HCT116 (cell line): ENCODE data around the gene GABPB1. TPM values are rescaled to one million over a fixed set of nuclear protein-coding genes. Genes with fewer than 3 reads are reported as not detected.

Source experiments
- ATAC-seq: fragments of 200-7000 bp; cut with Tn5 transposase; 2 replicates; pipeline ENCODE4 v1.9.1; 2020; ENCODE audit warnings: mild to moderate bottlenecking, moderate library complexity
- BruUV-seq: library from RNA; stranded (reverse); fragments of 400-500 nt; replicated peaks from 2 replicates; lab custom pipeline; 2021; lab: Mats Ljungman, UMichigan
- CTCF ChIA-PET: fragments of 300-600 bp; sonication (Branson Sonifier 250); formaldehyde crosslinking; loops from one replicate; lab custom pipeline; 2021; ENCODE audit warnings: antibody characterized with exemption; lab: Charles Lee
- POLR2A ChIA-PET: fragments of 300-600, 350-600 bp; sonication (Branson Sonifier 250); formaldehyde crosslinking; loops from one replicate; lab custom pipeline; 2021; ENCODE audit warnings: antibody characterized with exemption; lab: Charles Lee
- RAD21 ChIA-PET, 2 experiments: fragments of 300-600 bp; sonication (Branson Sonifier 250); formaldehyde crosslinking; loops; one replicate each; lab custom pipeline; 2023; ENCODE audit warnings: low total read pairs in 2 of 2; ENCODE audit not compliant: uncharacterized antibody in 2 of 2, unreplicated experiment in 2 of 2, low non-redundant PET in 1 of 2; lab: Charles Lee
- DNase-seq: peaks from one replicate; pipeline ENCODE4 v3.0.0-alpha.2; 2010; ENCODE audit warnings: low read depth, low spot score
- H2AFZ ChIP-seq: fragments of 200-600 bp; shearing (Covaris generic), sonication (generic); 2 replicates; pipeline ENCODE4 v1.6.1; 2017; ENCODE audit warnings: low read depth, mixed run types, mixed read lengths, antibody characterized with exemption, low read length; ENCODE audit not compliant: poor library complexity, severe bottlenecking
- H3K27ac ChIP-seq: 2 replicates; pipeline ENCODE4 v1.5.1; 2012; ENCODE audit warnings: low read depth, low read length
- H3K27me3 ChIP-seq: fragments of 200-600 bp; sonication (generic); 2 replicates; pipeline ENCODE4 v1.6.1; 2016; ENCODE audit warnings: mixed run types, low read length, mixed read lengths; ENCODE audit not compliant: insufficient read depth
- H3K36me3 ChIP-seq, 2 experiments: fragments of 200-500 bp in 1 of 2; fragments of 200-600 bp in 1 of 2; sonication (Bioruptor generic) in 1 of 2; sonication (generic) in 1 of 2; 2 replicates each; pipeline versions ENCODE4 v1.5.1 to v1.6.1; 2014 to 2016; ENCODE audit warnings: low read length in 2 of 2, inconsistent platforms in 1 of 2, mixed read lengths in 1 of 2, mixed run types in 1 of 2; ENCODE audit not compliant: insufficient read depth in 2 of 2, control insufficient read depth in 1 of 2
- H3K4me1 ChIP-seq, 2 experiments: fragments of 200-600 bp in 1 of 2; sonication (generic) in 1 of 2; 2 replicates each; pipeline versions ENCODE4 v1.5.1 to v1.6.1; 2012 to 2017; ENCODE audit warnings: low read length in 2 of 2, inconsistent platforms in 1 of 2, mild to moderate bottlenecking in 1 of 2, mixed read lengths in 1 of 2, mixed run types in 1 of 2, moderate library complexity in 1 of 2; ENCODE audit not compliant: insufficient read depth in 2 of 2, control insufficient read depth in 1 of 2
- H3K4me2 ChIP-seq: fragments of 200-600 bp; sonication (generic); 2 replicates; pipeline ENCODE4 v1.6.1; 2017; ENCODE audit warnings: mixed run types, low read length, mixed read lengths
- H3K4me3 ChIP-seq, 2 experiments: fragments of 200-600 bp in 1 of 2; sonication (generic) in 1 of 2; replicated peaks in 1 of 2; 2 replicates each; pipeline ENCODE4 v1.5.1; 2011 to 2016; ENCODE audit warnings: low read length in 2 of 2, control low read depth in 1 of 2, low read depth in 1 of 2, mild to moderate bottlenecking in 1 of 2, mixed read lengths in 1 of 2, mixed run types in 1 of 2
- H3K79me2 ChIP-seq: fragments of 200-600 bp; sonication (generic); 2 replicates; pipeline ENCODE4 v1.6.1; 2017; ENCODE audit warnings: mild to moderate bottlenecking, mixed run types, low read length, moderate library complexity, mixed read lengths; ENCODE audit not compliant: insufficient read depth
- H3K9ac ChIP-seq: fragments of 200-600 bp; sonication (generic); 2 replicates; pipeline ENCODE4 v1.6.1; 2016; ENCODE audit warnings: low read length, mixed read lengths
- H3K9me2 ChIP-seq: fragments of 200-600 bp; sonication (generic), shearing (Covaris generic); 2 replicates; pipeline ENCODE4 v1.6.1; 2017; ENCODE audit warnings: mixed run types, mild to moderate bottlenecking, moderate library complexity; ENCODE audit not compliant: insufficient read depth
- H3K9me3 ChIP-seq, 2 experiments: fragments of 200-500 bp in 1 of 2; fragments of 200-600 bp in 1 of 2; sonication (Bioruptor generic) in 1 of 2; sonication (generic) in 1 of 2; 2 replicates each; pipeline ENCODE4 v1.6.1; 2014 to 2017; ENCODE audit warnings: low read length in 2 of 2, mixed read lengths in 2 of 2, inconsistent platforms in 1 of 2, low read depth in 1 of 2, mild to moderate bottlenecking in 1 of 2, mixed run types in 1 of 2, moderate library complexity in 1 of 2; ENCODE audit not compliant: control insufficient read depth in 1 of 2, insufficient read depth in 1 of 2
- H4K20me1 ChIP-seq: fragments of 200-600 bp; sonication (generic), shearing (Covaris generic); 2 replicates; pipeline ENCODE4 v1.6.1; 2017; ENCODE audit warnings: mixed run types, mild to moderate bottlenecking, moderate library complexity; ENCODE audit not compliant: insufficient read depth
- CBX3 ChIP-seq: IDR thresholded peaks from 2 replicates; pipeline ENCODE4 v1.6.1; 2012; ENCODE audit warnings: low read depth
- ELF1 ChIP-seq: IDR thresholded peaks from 2 replicates; pipeline ENCODE4 v1.6.1; 2012; ENCODE audit warnings: low read depth, borderline replicate concordance
- EZH2 ChIP-seq: fragments of 200-600 bp; sonication (generic); IDR thresholded peaks from 2 replicates; pipeline ENCODE4 v1.6.1; 2017; ENCODE audit warnings: antibody characterized with exemption, mixed run types
- EZH2phosphoT487 ChIP-seq: fragments of 200-600 bp; IDR thresholded peaks from 2 replicates; pipeline ENCODE4 v1.6.1; 2018; ENCODE audit warnings: antibody characterized with exemption, borderline replicate concordance
- POLR2A ChIP-seq: IDR thresholded peaks from 2 replicates; pipeline ENCODE4 v1.7.0; 2011; ENCODE audit warnings: borderline replicate concordance; ENCODE audit not compliant: insufficient read depth, insufficient read length; ENCODE audit errors: extremely low read depth
- POLR2AphosphoS5 ChIP-seq: IDR thresholded peaks from 2 replicates; pipeline ENCODE4 v1.6.1; 2011; ENCODE audit warnings: mild to moderate bottlenecking, low read depth, low read length, moderate library complexity
- RAD21 ChIP-seq: IDR thresholded peaks from 2 replicates; pipeline ENCODE4 v1.6.1; 2012; ENCODE audit warnings: low read depth, mild to moderate bottlenecking
- SIN3A ChIP-seq: IDR thresholded peaks from 2 replicates; pipeline ENCODE4 v1.6.1; 2012; ENCODE audit warnings: low read depth
- SRF ChIP-seq: IDR thresholded peaks from 2 replicates; pipeline ENCODE4 v1.6.1; 2012; ENCODE audit warnings: low read depth
- TCF7L2 ChIP-seq: IDR thresholded peaks from 2 replicates; pipeline ENCODE4 v1.7.0; 2011; ENCODE audit warnings: borderline replicate concordance, inconsistent platforms; ENCODE audit not compliant: insufficient read depth, insufficient read length; ENCODE audit errors: extremely low read depth
- ZNF274 ChIP-seq: fragments of 200-500 bp; sonication (Bioruptor generic); IDR thresholded peaks from 2 replicates; pipeline ENCODE4 v1.6.1; 2014; ENCODE audit warnings: mild to moderate bottlenecking, low read depth, low read length, inconsistent platforms
- intact Hi-C: fragments of 100-400 bp; cut with micrococcal nuclease; formaldehyde crosslinking; loops from 2 replicates; pipeline ENCODE4 v1.10.0; 2022
- total RNA-seq: library from RNA; stranded (reverse); gene quantifications from one replicate; pipeline ENCODE4 v1.2.1, GENCODE V29; 2021; ENCODE audit not compliant: unreplicated experiment
- TF ChIP-seq, protein P1 (sequence below): IDR thresholded peaks from 2 replicates; pipeline ENCODE4 v1.6.1; 2012

GABPB1 gene
- total RNA-seq, 1 experiment from 2014 or later: 20.1 TPM

DNA sequence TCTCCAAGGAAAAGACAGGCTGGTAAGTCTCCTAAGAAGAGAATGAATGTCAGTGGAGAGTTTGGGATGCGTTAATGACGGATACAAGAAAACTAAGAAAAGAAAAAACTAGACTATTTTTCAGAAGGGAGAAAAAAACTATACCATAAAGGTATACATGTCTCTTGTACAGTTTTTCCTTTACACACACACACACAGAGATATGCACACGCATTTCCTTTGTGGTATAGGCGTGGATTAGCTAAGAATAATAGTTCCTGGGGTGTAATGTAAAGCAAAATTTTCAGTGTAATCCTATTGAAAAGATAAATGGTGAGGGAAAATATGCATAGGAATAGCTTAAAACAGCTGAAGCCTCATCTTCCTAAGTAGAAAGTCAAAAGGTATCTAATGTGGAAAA is 36.3 kb downstream of the GABPB1 start:
- Histone ChIP-seq H3K36me3 (no peaks in the 10 kb centered on the region), H2AFZ (no peak overlapping the region), H3K9me3 (no peaks in the 10 kb centered on the region), H3K9ac (no peak overlapping the region), H3K4me1 (no peaks in the 10 kb centered on the region; a peak in 1 of 4 replicates), H3K27ac (no peak overlapping the region), H3K4me3 (no peak overlapping the region), H3K79me2 (peaks cover 17% of the 10 kb centered on the region), H3K9me2 (no peaks in the 10 kb centered on the region), H3K27me3 (no peaks in the 10 kb centered on the region), H3K4me2 (no peak overlapping the region), H4K20me1 (0 out of 2 replicates have a peak, but pooled peaks cover 5% of the 10 kb centered on the region)
- ChIA-PET CTCF (interaction anchor here (1.2 kb wide), 1 partner anchor 171 kb away, joined by 4 read pairs; no protein-coding TSS in a partner anchor), POLR2A (interaction anchor here (0.6 to 0.8 kb wide), 2 partner anchors 36 to 152 kb away, joined by 3 read pairs; partner anchors contain the start of gene GABPB1), RAD21 (no interaction called here)
- intact Hi-C loops: no loop called here
- TF ChIP-seq EZH2phosphoT487 (no peak), ELF1 (no peak), POLR2A (no peak), CBX3 (no peak), ZNF274 (no peak), POLR2AphosphoS5 (no peak), SRF (no peak), TCF7L2 (no peak), RAD21 (no peak), EZH2 (no peak), SIN3A (no peak)
- TF ChIP-seq, protein P1, sequence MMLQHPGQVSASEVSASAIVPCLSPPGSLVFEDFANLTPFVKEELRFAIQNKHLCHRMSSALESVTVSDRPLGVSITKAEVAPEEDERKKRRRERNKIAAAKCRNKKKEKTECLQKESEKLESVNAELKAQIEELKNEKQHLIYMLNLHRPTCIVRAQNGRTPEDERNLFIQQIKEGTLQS: no peak
- ATAC-seq (no peak), DNase-seq (no peak)
- BruUV-seq: no TSS peak
